VCaP (cell line): ENCODE results near the gene VPS33A.

ENCODE experiments used
- H3K27ac ChIP-seq: fragments of 450-650 bp; 2 replicates; pipeline ENCODE4 v1.5.1; 2017
- TF ChIP-seq, protein P1 (sequence below): fragments of 450-650 bp; conservative IDR thresholded peaks from 2 replicates; pipeline ENCODE4 v1.5.1; 2017; ENCODE audit warnings: mild to moderate bottlenecking, moderate library complexity

VPS33A gene

GRCh38 chr12:122230798-122231197 is 35.5 kb downstream of the VPS33A start:
- TF ChIP-seq, protein P1, sequence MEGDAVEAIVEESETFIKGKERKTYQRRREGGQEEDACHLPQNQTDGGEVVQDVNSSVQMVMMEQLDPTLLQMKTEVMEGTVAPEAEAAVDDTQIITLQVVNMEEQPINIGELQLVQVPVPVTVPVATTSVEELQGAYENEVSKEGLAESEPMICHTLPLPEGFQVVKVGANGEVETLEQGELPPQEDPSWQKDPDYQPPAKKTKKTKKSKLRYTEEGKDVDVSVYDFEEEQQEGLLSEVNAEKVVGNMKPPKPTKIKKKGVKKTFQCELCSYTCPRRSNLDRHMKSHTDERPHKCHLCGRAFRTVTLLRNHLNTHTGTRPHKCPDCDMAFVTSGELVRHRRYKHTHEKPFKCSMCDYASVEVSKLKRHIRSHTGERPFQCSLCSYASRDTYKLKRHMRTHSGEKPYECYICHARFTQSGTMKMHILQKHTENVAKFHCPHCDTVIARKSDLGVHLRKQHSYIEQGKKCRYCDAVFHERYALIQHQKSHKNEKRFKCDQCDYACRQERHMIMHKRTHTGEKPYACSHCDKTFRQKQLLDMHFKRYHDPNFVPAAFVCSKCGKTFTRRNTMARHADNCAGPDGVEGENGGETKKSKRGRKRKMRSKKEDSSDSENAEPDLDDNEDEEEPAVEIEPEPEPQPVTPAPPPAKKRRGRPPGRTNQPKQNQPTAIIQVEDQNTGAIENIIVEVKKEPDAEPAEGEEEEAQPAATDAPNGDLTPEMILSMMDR = no peak
- no peak overlapping the region for H3K27ac ChIP-seq

GRCh38 chr12:122228092-122228491 is 38.2 kb downstream of the VPS33A start:
- TF ChIP-seq, protein P1 = no peak

DNA sequence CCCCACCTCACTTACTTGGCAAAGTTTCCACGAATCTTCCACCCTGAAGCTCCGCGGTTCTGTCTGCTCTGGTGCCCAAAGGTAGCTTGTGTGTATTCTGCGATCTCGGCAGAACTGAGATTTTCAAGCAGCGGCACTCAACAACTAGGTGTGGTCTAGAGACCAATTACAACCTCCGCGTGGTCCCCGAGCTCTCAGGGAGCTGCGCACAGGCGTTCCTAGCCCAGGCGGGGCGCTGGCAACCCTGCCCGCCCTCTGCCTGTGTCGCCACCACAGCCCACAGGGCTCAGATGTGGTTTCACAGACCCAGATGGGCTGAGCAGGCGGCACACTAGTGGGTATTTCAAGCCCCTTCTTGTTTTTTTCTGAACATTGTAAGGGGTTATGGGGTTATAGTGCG is 39.0 kb downstream of the VPS33A start:
- TF ChIP-seq, protein P1 = no peak
- H3K27ac ChIP-seq = peak overlapping the region; percentile 96

More at GRCh38 chr12:122228092-122228491, 38.2 kb downstream of the VPS33A start:
- no peak overlapping the region for H3K27ac ChIP-seq

GRCh38 chr12:122226366-122227125 is 39.7 kb downstream of the VPS33A start:
- H3K27ac ChIP-seq = peak overlapping the region; percentile 96

DNA sequence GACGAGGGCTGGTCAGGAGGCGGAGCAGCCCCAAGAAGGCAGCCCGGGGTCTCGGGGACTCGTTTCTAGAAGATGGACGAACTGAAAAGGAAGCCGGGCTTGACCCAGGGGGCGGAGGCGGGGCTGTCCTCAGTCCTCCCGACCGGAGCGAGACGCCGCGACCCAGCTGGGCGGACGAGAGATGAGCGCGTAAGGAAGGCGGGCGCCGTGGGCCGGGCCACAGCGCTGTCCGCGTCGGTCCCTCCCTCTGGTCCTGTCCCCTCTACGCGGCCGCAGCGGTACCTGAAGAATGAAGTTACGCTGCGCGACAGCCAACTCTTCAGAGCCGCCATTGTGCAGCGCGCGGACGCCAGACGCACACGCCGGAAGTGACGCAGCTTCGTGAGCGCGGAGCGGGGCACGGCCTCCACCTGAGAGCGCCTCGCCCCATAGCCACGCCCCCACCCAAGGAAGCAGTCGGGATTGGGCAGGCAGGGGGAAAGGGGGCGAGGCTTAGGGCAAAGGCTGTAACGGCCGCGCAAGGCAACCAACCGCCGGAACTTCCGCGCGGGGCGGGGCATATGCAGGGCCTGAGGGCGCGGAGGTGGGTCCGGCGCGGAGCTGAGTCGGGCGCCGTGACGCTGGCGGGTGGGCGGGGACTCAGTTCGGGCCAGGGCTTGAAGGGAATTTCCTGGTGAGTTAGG is 40.5 kb downstream of the VPS33A start, which contains the start of gene DIABLO:
DIABLO (minus strand) TSS at position 370 of the 683 bp plus-strand sequence; CDS start at position 332, 38 bp downstream.
- H3K27ac ChIP-seq = peak within 1 kb of the TSS; percentile 96
- TF ChIP-seq, protein P1 = no peak

More at GRCh38 chr12:122226366-122227125, 39.7 kb downstream of the VPS33A start:
- TF ChIP-seq, protein P1 = no peak

DNA sequence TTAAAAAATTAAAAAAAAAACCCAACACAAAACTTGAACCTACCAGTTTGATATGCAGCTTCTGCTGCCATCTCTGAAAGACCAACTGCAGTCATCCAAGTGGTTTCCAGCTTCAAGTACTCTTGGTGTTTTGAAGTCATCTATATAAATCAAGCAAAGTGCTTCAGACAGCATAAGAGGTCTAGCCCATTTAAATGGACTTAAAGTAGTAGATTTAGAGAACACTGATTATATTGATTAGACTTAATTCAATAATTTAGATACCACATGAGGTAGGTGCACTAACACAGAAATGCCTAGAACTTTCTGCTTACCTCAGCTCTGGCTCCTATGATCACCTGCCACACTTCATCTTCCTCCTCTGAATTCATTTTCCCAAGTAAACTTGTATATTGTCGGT is 49.8 kb downstream of the VPS33A start:
- TF ChIP-seq, protein P1 = no peak
- no peak overlapping the region for H3K27ac ChIP-seq

- TF ChIP-seq, protein P1 = no peak
- H3K27ac ChIP-seq = no peak overlapping the region
These were observed 50.5 kb downstream of the VPS33A start for GRCh38 chr12:122215771-122216170.
